Renal pelvis (tissue), 12 donors: ENCODE measurements around the gene PRKAR2B. TPM values are rescaled to one million over a fixed set of nuclear protein-coding genes. Genes with fewer than 3 reads are reported as not detected.
A peak's percentile ranks its signal among the peaks of the same experiment; 100 is the strongest.

Experiments used
- DNase-seq: peaks from one replicate; pipeline ENCODE4 v3.0.0-alpha.2; 2013
- long read RNA-seq, 16 experiments: transcript quantifications; one replicate each; lab custom pipeline, GENCODE V29; 2026
- polyA plus RNA-seq, 3 donors: library from polyadenylated mRNA; unstranded; fragments of 120-200 nt; gene quantifications; one replicate each; pipeline ENCODE4 v1.2.1, GENCODE V29; 2013; ENCODE audit not compliant: insufficient read length in 3 of 3

PRKAR2B gene
- polyA plus RNA-seq = 10 to 100 TPM; 33.3 to 38.0 (median 37.4) TPM
- long read RNA-seq, donor 1, transcript PRKAR2B-201 (11 exons, 3,745 nt) = major isoform, 8 of 8 reads
- long read RNA-seq, donor 1, partial matches to known transcripts = 0 of 8 reads
- long read RNA-seq, donor 1, other reads (novel, unspliced or antisense) = 0 of 8 reads
- long read RNA-seq, donor 2, transcript PRKAR2B-201 (11 exons, 3,745 nt) = major isoform, 13 of 13 reads
- long read RNA-seq, donor 2, partial matches to known transcripts = 0 of 13 reads
- long read RNA-seq, donor 2, other reads (novel, unspliced or antisense) = 0 of 13 reads
- long read RNA-seq, donor 3, transcript PRKAR2B-201 (11 exons, 3,745 nt) = major isoform, 10 of 10 reads
- long read RNA-seq, donor 3, partial matches to known transcripts = 0 of 10 reads
- long read RNA-seq, donor 3, other reads (novel, unspliced or antisense) = 0 of 10 reads
- long read RNA-seq, donor 4, transcript PRKAR2B-201 (11 exons, 3,745 nt) = major isoform, 10 of 10 reads
- long read RNA-seq, donor 4, partial matches to known transcripts = 0 of 10 reads
- long read RNA-seq, donor 4, other reads (novel, unspliced or antisense) = 0 of 10 reads
- long read RNA-seq, donor 5, transcript PRKAR2B-201 (11 exons, 3,745 nt) = major isoform, 11 of 11 reads
- long read RNA-seq, donor 5, partial matches to known transcripts = 0 of 11 reads
- long read RNA-seq, donor 5, other reads (novel, unspliced or antisense) = 0 of 11 reads
- long read RNA-seq, donor 6, transcript PRKAR2B-201 (11 exons, 3,745 nt) = major isoform, 14 of 29 reads
- long read RNA-seq, donor 6, partial matches to known transcripts = 15 of 29 reads
- long read RNA-seq, donor 6, other reads (novel, unspliced or antisense) = 0 of 29 reads
- long read RNA-seq, donor 7, transcript PRKAR2B-201 (11 exons, 3,745 nt) = major isoform, 21 of 29 reads
- long read RNA-seq, donor 7, partial matches to known transcripts = 8 of 29 reads
- long read RNA-seq, donor 7, other reads (novel, unspliced or antisense) = 0 of 29 reads
- long read RNA-seq, donor 8, partial matches to known transcripts = 0 of 3 reads
- long read RNA-seq, donor 8, other reads (novel, unspliced or antisense) = 0 of 3 reads
- long read RNA-seq, donor 9, transcript PRKAR2B-201 (11 exons, 3,745 nt) = major isoform, 7 of 7 reads
- long read RNA-seq, donor 9, partial matches to known transcripts = 0 of 7 reads
- long read RNA-seq, donor 9, other reads (novel, unspliced or antisense) = 0 of 7 reads
- long read RNA-seq, donor 10, transcript PRKAR2B-201 (11 exons, 3,745 nt) = major isoform, 12 of 35 reads
- long read RNA-seq, donor 10, partial matches to known transcripts = 23 of 35 reads
- long read RNA-seq, donor 10, other reads (novel, unspliced or antisense) = 0 of 35 reads
- long read RNA-seq, donor 11, transcript PRKAR2B-201 (11 exons, 3,745 nt) = major isoform, 5 of 5 reads
- long read RNA-seq, donor 11, partial matches to known transcripts = 0 of 5 reads
- long read RNA-seq, donor 11, other reads (novel, unspliced or antisense) = 0 of 5 reads
- long read RNA-seq, donor 12, transcript PRKAR2B-201 (11 exons, 3,745 nt) = major isoform, 14 of 14 reads
- long read RNA-seq, donor 12, partial matches to known transcripts = 0 of 14 reads
- long read RNA-seq, donor 12, other reads (novel, unspliced or antisense) = 0 of 14 reads
- long read RNA-seq, donor 13, transcript PRKAR2B-201 (11 exons, 3,745 nt) = major isoform, 8 of 14 reads
- long read RNA-seq, donor 13, partial matches to known transcripts = 6 of 14 reads
- long read RNA-seq, donor 13, other reads (novel, unspliced or antisense) = 0 of 14 reads
- long read RNA-seq, donor 14, transcript PRKAR2B-201 (11 exons, 3,745 nt) = major isoform, 11 of 21 reads
- long read RNA-seq, donor 14, partial matches to known transcripts = 10 of 21 reads
- long read RNA-seq, donor 14, other reads (novel, unspliced or antisense) = 0 of 21 reads
- long read RNA-seq, donor 15, transcript PRKAR2B-201 (11 exons, 3,745 nt) = major isoform, 15 of 15 reads
- long read RNA-seq, donor 15, partial matches to known transcripts = 0 of 15 reads
- long read RNA-seq, donor 15, other reads (novel, unspliced or antisense) = 0 of 15 reads
- long read RNA-seq, donor 16, transcript PRKAR2B-201 (11 exons, 3,745 nt) = major isoform, 7 of 17 reads
- long read RNA-seq, donor 16, partial matches to known transcripts = 10 of 17 reads
- long read RNA-seq, donor 16, other reads (novel, unspliced or antisense) = 0 of 17 reads

GRCh38 chr7:107044347-107045194, at the start of gene PRKAR2B:
Gene PRKAR2B, plus strand, starts transcription at chr7:107044705. Its CDS starts 203 bp downstream, at chr7:107044908.
- peak; percentile 91 for DNase-seq

GRCh38 chr7:106994833-106995232, 49.7 kb upstream of the PRKAR2B start:
- no peak for DNase-seq

GRCh38 chr7:106997487-106998271, 46.8 kb upstream of the PRKAR2B start:
- no peak for DNase-seq

- DNase-seq = no peak
Observed at GRCh38 chr7:106999023-106999422, 45.5 kb upstream of the PRKAR2B start.

- no peak for DNase-seq
Observed at GRCh38 chr7:107001490-107001889, 43.0 kb upstream of the PRKAR2B start.

- DNase-seq = no peak
Observed at GRCh38 chr7:107002126-107002525, 42.4 kb upstream of the PRKAR2B start.

GRCh38 chr7:107002529-107002998, 41.9 kb upstream of the PRKAR2B start:
- no peak for DNase-seq

- DNase-seq = no peak
Observed at GRCh38 chr7:107007007-107007891, 37.3 kb upstream of the PRKAR2B start.

GRCh38 chr7:107007892-107008287, 36.6 kb upstream of the PRKAR2B start:
- DNase-seq = no peak

GRCh38 chr7:107009846-107010203, 34.7 kb upstream of the PRKAR2B start:
- DNase-seq = no peak

GRCh38 chr7:107012691-107013090, 31.8 kb upstream of the PRKAR2B start:
- DNase-seq = no peak

- no peak for DNase-seq
Observed at GRCh38 chr7:107014387-107015023, 30.0 kb upstream of the PRKAR2B start.

GRCh38 chr7:107016312-107016711, 28.2 kb upstream of the PRKAR2B start:
- DNase-seq = no peak

- DNase-seq = peak; percentile 22
Observed at GRCh38 chr7:107017965-107018719, 26.4 kb upstream of the PRKAR2B start.

GRCh38 chr7:107020400-107020799, 24.1 kb upstream of the PRKAR2B start:
- no peak for DNase-seq

- DNase-seq = no peak
Observed at GRCh38 chr7:107021600-107021999, 22.9 kb upstream of the PRKAR2B start.
